Panc1 (cell line): ENCODE measurements around the gene LTBP3. TPM values are rescaled to one million over a fixed set of nuclear protein-coding genes. Genes with fewer than 3 reads are reported as not detected.

Source experiments
- ATAC-seq: fragments of 200-7000 bp; cut with Tn5 transposase; 2 replicates; pipeline ENCODE4 v1.9.1; 2020; ENCODE audit warnings: mild to moderate bottlenecking, moderate library complexity
- BruUV-seq: library from RNA; stranded (reverse); fragments of 400-500 nt; replicated peaks from 2 replicates; lab custom pipeline; 2021; lab: Mats Ljungman, UMichigan
- CTCF ChIA-PET: fragments of 300-600 bp; sonication (Branson Sonifier 250); formaldehyde crosslinking; loops from one replicate; lab custom pipeline; 2022; ENCODE audit warnings: antibody characterized with exemption; lab: Charles Lee
- POLR2A ChIA-PET: fragments of 300-600 bp; sonication (Branson Sonifier 250); formaldehyde crosslinking; loops from one replicate; lab custom pipeline; 2022; ENCODE audit warnings: antibody characterized with exemption; lab: Charles Lee
- DNase-seq: peaks from one replicate; pipeline ENCODE4 v3.0.0-alpha.2; 2010; ENCODE audit warnings: low read depth, low spot score
- H3K27ac ChIP-seq: 2 replicates; pipeline ENCODE4 v1.5.1; 2011; ENCODE audit warnings: mild to moderate bottlenecking, low read length, inconsistent platforms
- H3K27me3 ChIP-seq: fragments of 200-500 bp; sonication (Bioruptor generic); 2 replicates; pipeline ENCODE4 v1.6.0; 2014; ENCODE audit warnings: low read length, inconsistent platforms; ENCODE audit not compliant: control insufficient read depth, insufficient read depth
- H3K36me3 ChIP-seq: fragments of 200-500 bp; sonication (Bioruptor generic); 2 replicates; pipeline ENCODE4 v1.5.1; 2014; ENCODE audit warnings: inconsistent platforms, mild to moderate bottlenecking, low read length, moderate library complexity; ENCODE audit not compliant: control insufficient read depth, insufficient read depth
- H3K4me1 ChIP-seq: 2 replicates; pipeline ENCODE4 v1.5.1; 2011; ENCODE audit warnings: inconsistent platforms, mild to moderate bottlenecking, low read length, moderate library complexity; ENCODE audit not compliant: control insufficient read depth, insufficient read depth
- H3K4me3 ChIP-seq, 2 experiments: 2 replicates each; pipeline ENCODE4 v1.5.1; 2011 to 2012; ENCODE audit warnings: low read depth in 2 of 2, low read length in 2 of 2, mild to moderate bottlenecking in 2 of 2, inconsistent platforms in 1 of 2, moderate library complexity in 1 of 2
- H3K9me3 ChIP-seq: fragments of 200-500 bp; sonication (Bioruptor generic); 2 replicates; pipeline ENCODE4 v1.5.1; 2014; ENCODE audit warnings: low read depth, mild to moderate bottlenecking, inconsistent platforms, low read length, moderate library complexity; ENCODE audit not compliant: control insufficient read depth, insufficient read depth
- POLR2AphosphoS5 ChIP-seq: IDR thresholded peaks from 2 replicates; pipeline ENCODE4 v1.6.1; 2012; ENCODE audit warnings: mild to moderate bottlenecking, low read depth, low read length, moderate library complexity
- SIN3A ChIP-seq: IDR thresholded peaks from 2 replicates; pipeline ENCODE4 v1.6.1; 2012; ENCODE audit warnings: low read depth, mild to moderate bottlenecking, low read length, moderate library complexity, borderline replicate concordance; ENCODE audit not compliant: insufficient read depth
- TCF7L2 ChIP-seq: IDR thresholded peaks from 2 replicates; pipeline ENCODE4 v1.6.1; 2011; ENCODE audit warnings: mild to moderate bottlenecking, low read depth, low read length, inconsistent platforms
- in situ Hi-C: cut with HindIII; loops from 2 replicates; pipeline ENCODE4 v1.10.0; 2016; ENCODE audit warnings: low sequenced_read_pairs, low pct_unique_long_range_greater_than_20kb
- intact Hi-C: fragments of 100-400 bp; cut with micrococcal nuclease; formaldehyde crosslinking; loops from one replicate; pipeline ENCODE4 v1.10.0; 2022; ENCODE audit not compliant: unreplicated experiment
- total RNA-seq: library from RNA; stranded (reverse); gene quantifications from one replicate; pipeline ENCODE4 v1.2.1, GENCODE V29; 2021; ENCODE audit not compliant: unreplicated experiment
- TF ChIP-seq, protein P1 (sequence below): fragments of 450-650 bp; IDR thresholded peaks from 2 replicates; pipeline ENCODE4 v1.5.1; 2017; ENCODE audit warnings: mild to moderate bottlenecking
- TF ChIP-seq, protein P2 (sequence below), 2 experiments: IDR thresholded peaks; 2 replicates each; pipeline ENCODE4 v1.6.1; 2011 to 2012; ENCODE audit warnings: low read depth in 2 of 2, control low read depth in 1 of 2, low read length in 1 of 2, mild to moderate bottlenecking in 1 of 2, moderate library complexity in 1 of 2; ENCODE audit not compliant: insufficient read depth in 1 of 2

LTBP3 gene
- total RNA-seq, 1 experiment from 2014 or later = 133 TPM

GRCh38 chr11:65493367-65494176 is 64.6 kb downstream of the LTBP3 start:
- DNase-seq (no peak), ATAC-seq (no peak)
- Histone ChIP-seq H3K9me3 (no peaks in the 10 kb centered on the region), H3K36me3 (no peaks in the 10 kb centered on the region; the same call in 1 of the 2 replicates), H3K27me3 (no peaks in the 10 kb centered on the region), H3K4me3 (no peak overlapping the region), H3K4me1 (peaks cover 89% of the 10 kb centered on the region), H3K27ac (peak overlapping the region; percentile 100)
- BruUV-seq = no TSS peak
- intact Hi-C loops = no loop called here
- ChIA-PET CTCF (interaction anchor here (0.8 to 1.3 kb wide), 2 partner anchors 14 to 22 kb away, joined by 3 to 6 read pairs; no protein-coding TSS in a partner anchor), POLR2A (interaction anchor here (0.6 to 8.5 kb wide), 10 partner anchors 8 to 131 kb away, joined by 3 to 126 read pairs (median 6); partner anchors contain the start of gene NEAT1)
- TF ChIP-seq, protein P1, sequence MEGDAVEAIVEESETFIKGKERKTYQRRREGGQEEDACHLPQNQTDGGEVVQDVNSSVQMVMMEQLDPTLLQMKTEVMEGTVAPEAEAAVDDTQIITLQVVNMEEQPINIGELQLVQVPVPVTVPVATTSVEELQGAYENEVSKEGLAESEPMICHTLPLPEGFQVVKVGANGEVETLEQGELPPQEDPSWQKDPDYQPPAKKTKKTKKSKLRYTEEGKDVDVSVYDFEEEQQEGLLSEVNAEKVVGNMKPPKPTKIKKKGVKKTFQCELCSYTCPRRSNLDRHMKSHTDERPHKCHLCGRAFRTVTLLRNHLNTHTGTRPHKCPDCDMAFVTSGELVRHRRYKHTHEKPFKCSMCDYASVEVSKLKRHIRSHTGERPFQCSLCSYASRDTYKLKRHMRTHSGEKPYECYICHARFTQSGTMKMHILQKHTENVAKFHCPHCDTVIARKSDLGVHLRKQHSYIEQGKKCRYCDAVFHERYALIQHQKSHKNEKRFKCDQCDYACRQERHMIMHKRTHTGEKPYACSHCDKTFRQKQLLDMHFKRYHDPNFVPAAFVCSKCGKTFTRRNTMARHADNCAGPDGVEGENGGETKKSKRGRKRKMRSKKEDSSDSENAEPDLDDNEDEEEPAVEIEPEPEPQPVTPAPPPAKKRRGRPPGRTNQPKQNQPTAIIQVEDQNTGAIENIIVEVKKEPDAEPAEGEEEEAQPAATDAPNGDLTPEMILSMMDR = no peak
- TF ChIP-seq POLR2AphosphoS5 (peak; percentile 37), TCF7L2 (no peak)
- in situ Hi-C loops = no loop called here

GRCh38 chr11:65492637-65493366 is 65.4 kb downstream of the LTBP3 start:
- Histone ChIP-seq H3K27ac (peak overlapping the region; percentile 100), H3K27me3 (no peaks in the 10 kb centered on the region), H3K36me3 (no peaks in the 10 kb centered on the region; the same call in 1 of the 2 replicates), H3K4me1 (peaks cover 89% of the 10 kb centered on the region), H3K9me3 (no peaks in the 10 kb centered on the region), H3K4me3 (no peak overlapping the region)
- intact Hi-C loops (no loop called here), in situ Hi-C loops (no loop called here)
- ATAC-seq (peak; percentile 6; the same call in 1 of the 2 replicates), DNase-seq (no peak)
- ChIA-PET POLR2A (interaction anchor here (0.6 to 8.5 kb wide), 11 partner anchors 5 to 887 kb away, joined by 3 to 250 read pairs (median 9); partner anchors contain the start of genes MALAT1 and NEAT1), CTCF (interaction anchor here (0.8 to 1.3 kb wide), 3 partner anchors 13 to 22 kb away, joined by 3 to 6 read pairs (median 5); no protein-coding TSS in a partner anchor)
- no TSS peak for BruUV-seq
- TF ChIP-seq POLR2AphosphoS5 (0 out of 2 replicates have a peak, but pooled peaks have one; percentile 9), SIN3A (no peak)

DNA sequence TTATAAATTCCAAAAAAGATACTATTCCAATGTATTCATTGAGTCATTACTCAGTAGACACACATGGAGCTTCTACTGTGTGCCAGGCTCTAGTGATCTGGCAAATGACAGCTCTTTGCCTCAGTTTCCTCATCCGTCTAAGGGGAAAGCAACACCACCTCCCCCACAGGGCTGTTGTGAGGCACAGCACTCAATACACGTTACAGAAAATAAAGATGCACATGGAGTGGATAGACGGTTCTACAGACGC is 65.8 kb downstream of the LTBP3 start:
- ChIA-PET CTCF (interaction anchor here (0.8 to 1.2 kb wide), 2 partner anchors 13 to 20 kb away, joined by 5 to 9 read pairs; no protein-coding TSS in a partner anchor), POLR2A (interaction anchor here (0.6 to 8.5 kb wide), 10 partner anchors 6 to 888 kb away, joined by 4 to 250 read pairs (median 12); partner anchors contain the start of genes MALAT1 and NEAT1)
- DNase-seq (no peak), ATAC-seq (no peak)
- in situ Hi-C loops (no loop called here), intact Hi-C loops (no loop called here)
- Histone ChIP-seq H3K36me3 (no peaks in the 10 kb centered on the region), H3K4me1 (peaks cover 89% of the 10 kb centered on the region), H3K27me3 (no peaks in the 10 kb centered on the region), H3K9me3 (no peaks in the 10 kb centered on the region), H3K27ac (peak overlapping the region; percentile 100), H3K4me3 (no peak overlapping the region)
- TF ChIP-seq SIN3A (no peak), POLR2AphosphoS5 (no peak), TCF7L2 (no peak)
- TF ChIP-seq, protein P1 = no peak
- TF ChIP-seq, protein P2, sequence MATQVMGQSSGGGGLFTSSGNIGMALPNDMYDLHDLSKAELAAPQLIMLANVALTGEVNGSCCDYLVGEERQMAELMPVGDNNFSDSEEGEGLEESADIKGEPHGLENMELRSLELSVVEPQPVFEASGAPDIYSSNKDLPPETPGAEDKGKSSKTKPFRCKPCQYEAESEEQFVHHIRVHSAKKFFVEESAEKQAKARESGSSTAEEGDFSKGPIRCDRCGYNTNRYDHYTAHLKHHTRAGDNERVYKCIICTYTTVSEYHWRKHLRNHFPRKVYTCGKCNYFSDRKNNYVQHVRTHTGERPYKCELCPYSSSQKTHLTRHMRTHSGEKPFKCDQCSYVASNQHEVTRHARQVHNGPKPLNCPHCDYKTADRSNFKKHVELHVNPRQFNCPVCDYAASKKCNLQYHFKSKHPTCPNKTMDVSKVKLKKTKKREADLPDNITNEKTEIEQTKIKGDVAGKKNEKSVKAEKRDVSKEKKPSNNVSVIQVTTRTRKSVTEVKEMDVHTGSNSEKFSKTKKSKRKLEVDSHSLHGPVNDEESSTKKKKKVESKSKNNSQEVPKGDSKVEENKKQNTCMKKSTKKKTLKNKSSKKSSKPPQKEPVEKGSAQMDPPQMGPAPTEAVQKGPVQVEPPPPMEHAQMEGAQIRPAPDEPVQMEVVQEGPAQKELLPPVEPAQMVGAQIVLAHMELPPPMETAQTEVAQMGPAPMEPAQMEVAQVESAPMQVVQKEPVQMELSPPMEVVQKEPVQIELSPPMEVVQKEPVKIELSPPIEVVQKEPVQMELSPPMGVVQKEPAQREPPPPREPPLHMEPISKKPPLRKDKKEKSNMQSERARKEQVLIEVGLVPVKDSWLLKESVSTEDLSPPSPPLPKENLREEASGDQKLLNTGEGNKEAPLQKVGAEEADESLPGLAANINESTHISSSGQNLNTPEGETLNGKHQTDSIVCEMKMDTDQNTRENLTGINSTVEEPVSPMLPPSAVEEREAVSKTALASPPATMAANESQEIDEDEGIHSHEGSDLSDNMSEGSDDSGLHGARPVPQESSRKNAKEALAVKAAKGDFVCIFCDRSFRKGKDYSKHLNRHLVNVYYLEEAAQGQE (IDR thresholded peaks at IDR 0.05; ENCODE audit: insufficient read depth in 1 of 2, low read depth in 2 of 2, low read length in 1 of 2) = no peak
- BruUV-seq = no TSS peak
